Small intestine (tissue), 7 donors: ENCODE measurements around the gene ANO9. TPM values are rescaled to one million over a fixed set of nuclear protein-coding genes. Genes with fewer than 3 reads are reported as not detected.

Experiments used
- DNase-seq, 2 donors: peaks; one replicate each; pipeline versions ENCODE4 v3.0.0 to v3.0.0-alpha.2; 2013
- FAIRE-seq: peaks from 2 replicates; lab custom pipeline; 2012; peaks lifted over from hg19 to GRCh38; lab: Jason Lieb, UNC
- H3K27ac ChIP-seq, 3 donors: one replicate each; pipeline ENCODE4 v1.5.1; 2013; ENCODE audit warnings: low read length in 2 of 3, mild to moderate bottlenecking in 2 of 3, control low read depth in 1 of 3, inconsistent platforms in 1 of 3, low read depth in 1 of 3, moderate library complexity in 1 of 3
- H3K27me3 ChIP-seq, 3 donors: one replicate each; pipeline ENCODE4 v1.6.1; 2013; ENCODE audit warnings: low read length in 3 of 3, inconsistent platforms in 1 of 3; ENCODE audit not compliant: control insufficient read depth in 3 of 3, insufficient read depth in 3 of 3
- H3K36me3 ChIP-seq, 3 donors: one replicate each; pipeline ENCODE4 v1.6.1; 2013; ENCODE audit warnings: low read length in 3 of 3, inconsistent platforms in 1 of 3, low read depth in 1 of 3, mild to moderate bottlenecking in 1 of 3, moderate library complexity in 1 of 3; ENCODE audit not compliant: control insufficient read depth in 3 of 3, insufficient read depth in 2 of 3
- H3K4me1 ChIP-seq, 3 donors: one replicate each; pipeline ENCODE4 v1.6.1; 2013; ENCODE audit warnings: low read length in 2 of 3, inconsistent platforms in 1 of 3, low read depth in 1 of 3, mild to moderate bottlenecking in 1 of 3, moderate library complexity in 1 of 3; ENCODE audit not compliant: control insufficient read depth in 3 of 3, insufficient read depth in 2 of 3
- H3K4me3 ChIP-seq, 3 donors: one replicate each; pipeline ENCODE4 v1.5.1; 2013; ENCODE audit warnings: low read length in 3 of 3, control low read depth in 1 of 3, inconsistent platforms in 1 of 3, low read depth in 1 of 3, mild to moderate bottlenecking in 1 of 3, moderate library complexity in 1 of 3
- H3K9me3 ChIP-seq, 2 donors: one replicate each; pipeline ENCODE4 v1.6.1; 2013; ENCODE audit warnings: low read depth in 1 of 2, low read length in 1 of 2; ENCODE audit not compliant: control insufficient read depth in 2 of 2, insufficient read depth in 1 of 2
- WGBS, 3 donors: extraction: QIAGEN DNeasy Blood & Tissue Kit; methylation state at CpG; one replicate each; pipeline ENCODE4 v1.1.7; 2013; 5-methylcytosine and 5-hydroxymethylcytosine counted together
- polyA plus RNA-seq, 4 donors: library from polyadenylated mRNA; stranded (reverse) in 3 of 4; unstranded in 1 of 4; fragments of 200-250 nt in 3 of 4; fragments of 120-200 nt in 1 of 4; gene quantifications; one replicate each; pipeline versions ENCODE4 v1.2.1 to v1.2.3, GENCODE V29; 2013
- donor health status: healthy with polysubstance abuse.
- donor health status: control.
- donor health status: control.
- donor health status: Bipolar disorder and iron deficiency.
- donor health status: healthy.

The ANO9 gene
- polyA plus RNA-seq, 4 donors: 84.7 to 363 (median 220) TPM

DNA sequence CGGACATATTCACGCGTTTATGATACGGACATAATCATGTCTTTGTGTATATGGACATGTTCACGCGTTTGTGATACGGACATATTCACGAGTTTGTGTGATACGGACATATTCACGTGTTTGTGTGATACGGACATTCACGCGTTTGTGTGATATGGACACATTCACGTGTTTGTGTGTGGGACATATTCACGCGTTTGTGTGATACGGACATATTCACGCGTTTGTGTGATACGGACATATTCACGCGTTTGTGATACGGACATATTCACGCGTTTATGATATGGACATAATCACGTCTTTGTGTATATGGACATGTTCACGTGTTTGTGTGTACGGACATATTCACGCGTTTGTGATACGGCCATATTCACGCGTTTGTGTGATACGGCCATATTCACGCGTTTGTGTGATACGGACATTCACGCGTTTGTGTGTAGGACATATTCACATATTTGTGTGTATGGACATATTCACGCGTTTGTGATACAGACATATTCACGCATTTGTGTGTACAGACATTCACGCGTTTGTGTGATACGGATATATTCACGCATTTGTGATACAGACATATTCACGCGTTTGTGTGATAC lies 33.2 kb upstream of the ANO9 start:
- H3K9me3 ChIP-seq: no peaks in the 10 kb centered on the region
- peaks cover 0 to 47% (median 0%) of the 10 kb centered on the region in 3 donors for H3K36me3 ChIP-seq
- H3K27me3 ChIP-seq: no peaks in the 10 kb centered on the region
- H3K27ac ChIP-seq: no peak overlapping the region
- WGBS, 3 donors: 96 to 98% (median 98%) methylated on average over 48 of the region's 48 CpGs
- FAIRE-seq (no peak), DNase-seq (no peak)
- peaks cover 0 to 4% (median 3%) of the 10 kb centered on the region in 3 donors for H3K4me1 ChIP-seq
- no peak overlapping the region for H3K4me3 ChIP-seq

DNA sequence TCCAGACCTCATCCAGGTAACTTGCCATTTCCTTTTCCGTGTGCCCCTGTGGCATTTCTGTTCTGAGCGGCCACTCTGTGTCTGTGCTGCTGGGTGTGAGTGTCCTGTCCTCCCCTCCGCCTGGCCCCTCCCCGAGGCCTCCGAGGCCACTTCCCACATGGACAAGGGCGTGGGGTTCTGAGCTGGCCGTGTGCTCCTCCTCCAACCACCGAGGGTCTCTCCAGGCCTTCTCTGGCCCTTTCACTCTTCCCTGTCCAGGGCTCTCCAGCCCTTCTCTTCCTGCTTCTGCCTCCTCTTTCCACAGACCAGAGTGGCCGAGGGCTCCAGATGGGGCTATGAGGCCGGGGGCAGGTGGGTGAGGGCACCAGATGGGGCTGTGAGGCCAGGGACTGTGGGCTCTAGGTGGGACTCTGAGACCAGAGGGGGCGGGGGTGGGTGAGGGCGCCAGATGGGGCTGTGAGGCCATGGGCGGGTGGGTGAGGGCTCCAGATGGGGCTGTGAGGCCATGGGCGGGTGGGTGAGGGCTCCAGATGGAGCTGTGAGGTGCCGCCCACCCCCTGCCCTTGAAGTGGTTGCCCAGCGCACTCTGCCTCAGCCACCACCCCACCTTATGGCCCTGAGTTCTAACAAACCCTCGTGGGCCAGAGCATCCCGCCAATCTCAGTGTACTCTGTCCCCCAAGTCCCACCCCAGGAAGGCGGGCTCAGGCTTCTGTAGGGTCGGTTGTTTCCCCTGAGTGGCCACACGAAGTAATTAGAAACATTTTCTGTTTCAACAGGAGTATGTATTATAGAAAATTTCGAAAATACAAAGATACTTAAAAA lies 32.4 kb upstream of the ANO9 start:
- Histone ChIP-seq H3K27ac (no peak overlapping the region), H3K9me3 (no peaks in the 10 kb centered on the region), H3K4me1 (peaks cover 0 to 6% (median 5%) of the 10 kb centered on the region in 3 donors), H3K4me3 (no peak overlapping the region), H3K27me3 (no peaks in the 10 kb centered on the region), H3K36me3 (peaks cover 0 to 43% (median 0%) of the 10 kb centered on the region in 3 donors)
- 83 to 91% (median 88%) methylated on average over 21 to 22 of the region's 22 CpGs for WGBS, 3 donors
- DNase-seq: no peak
- no peak for FAIRE-seq

DNA sequence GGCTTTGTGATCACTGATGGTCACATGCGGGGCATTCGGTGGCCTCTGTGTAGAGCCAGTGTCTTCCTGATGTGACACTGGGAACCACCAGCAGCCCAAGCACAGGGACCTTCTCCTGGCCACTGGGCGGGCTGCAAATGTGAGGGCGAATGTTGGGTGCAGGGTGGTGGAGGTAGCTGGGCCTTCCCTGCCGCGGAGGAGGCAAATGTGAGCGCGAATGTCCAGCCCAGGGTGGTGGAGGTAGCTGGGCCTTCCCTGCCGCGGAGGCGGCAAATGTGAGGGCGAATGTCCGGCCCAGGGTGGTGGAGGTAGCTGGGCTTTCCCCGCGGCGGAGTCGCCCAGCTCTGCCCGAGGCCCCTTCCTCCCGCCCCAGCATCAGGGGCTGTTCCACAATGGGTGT lies 31.6 kb upstream of the ANO9 start:
- Histone ChIP-seq H3K27ac (no peak overlapping the region), H3K36me3 (peaks cover 0 to 40% (median 0%) of the 10 kb centered on the region in 3 donors), H3K4me3 (no peak overlapping the region), H3K27me3 (no peaks in the 10 kb centered on the region), H3K9me3 (no peaks in the 10 kb centered on the region), H3K4me1 (peaks cover 0 to 6% (median 5%) of the 10 kb centered on the region in 3 donors)
- 96 to 98% (median 97%) methylated on average over 16 to 19 of the region's 19 CpGs for WGBS, 3 donors
- DNase-seq (no peak), FAIRE-seq (no peak)

DNA sequence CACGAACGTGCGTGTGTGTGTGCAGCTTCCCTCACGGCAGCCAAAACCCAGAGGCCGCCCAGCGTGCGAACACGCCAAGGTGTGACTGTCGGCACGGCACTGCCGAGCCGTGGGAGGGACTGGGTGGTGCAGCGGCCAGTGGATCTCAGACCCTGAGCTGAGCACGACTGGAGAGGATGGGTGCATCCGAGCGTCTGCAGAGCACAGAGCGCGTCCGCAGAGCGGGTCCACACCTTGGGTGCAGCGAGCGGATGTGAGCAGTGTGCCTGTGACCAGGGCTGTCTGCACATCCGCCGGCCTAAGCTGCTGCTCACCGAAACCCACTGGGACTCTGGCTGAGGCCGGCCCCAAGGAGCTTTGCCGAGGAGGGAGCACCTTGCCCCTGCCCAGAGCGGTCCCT lies 31.0 kb upstream of the ANO9 start:
- 95 to 96% (median 96%) methylated on average over 28 of the region's 28 CpGs for WGBS, 3 donors
- no peak for DNase-seq

DNA sequence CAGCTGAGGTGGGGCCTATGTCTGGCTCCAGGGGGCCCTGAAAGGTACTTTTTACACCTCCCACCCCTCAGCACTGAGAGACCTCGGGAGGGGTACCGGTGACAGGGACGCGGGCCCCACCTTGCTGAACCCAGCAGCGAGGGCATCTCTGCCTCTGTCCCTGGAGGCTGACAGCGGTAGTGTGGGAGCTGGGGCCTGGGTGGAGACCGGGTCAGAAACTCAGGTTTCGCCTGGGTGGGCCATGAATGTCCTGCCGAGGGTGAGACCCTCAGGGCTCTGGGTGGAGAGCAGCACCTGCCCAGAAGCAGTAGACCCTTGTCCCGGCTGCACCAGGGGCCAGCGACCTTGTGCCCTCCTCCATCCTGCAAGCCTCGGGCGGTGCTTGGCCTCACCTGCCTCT lies 30.5 kb upstream of the ANO9 start:
- Histone ChIP-seq H3K9me3 (no peaks in the 10 kb centered on the region), H3K27ac (no peak overlapping the region), H3K4me1 (peaks cover 0 to 6% (median 5%) of the 10 kb centered on the region in 3 donors), H3K4me3 (no peak overlapping the region), H3K36me3 (peaks cover 0 to 34% (median 0%) of the 10 kb centered on the region in 3 donors), H3K27me3 (no peaks in the 10 kb centered on the region)
- DNase-seq (no peak), FAIRE-seq (no peak)
- WGBS, 3 donors: 83 to 91% (median 89%) methylated on average over 13 of the region's 13 CpGs

More for the DNA sequence above, 31.0 kb upstream of the ANO9 start:
- Histone ChIP-seq H3K27me3 (no peaks in the 10 kb centered on the region), H3K27ac (no peak overlapping the region), H3K36me3 (peaks cover 0 to 39% (median 0%) of the 10 kb centered on the region in 3 donors), H3K9me3 (no peaks in the 10 kb centered on the region), H3K4me1 (peaks cover 0 to 6% (median 5%) of the 10 kb centered on the region in 3 donors), H3K4me3 (no peak overlapping the region)
- FAIRE-seq: no peak

DNA sequence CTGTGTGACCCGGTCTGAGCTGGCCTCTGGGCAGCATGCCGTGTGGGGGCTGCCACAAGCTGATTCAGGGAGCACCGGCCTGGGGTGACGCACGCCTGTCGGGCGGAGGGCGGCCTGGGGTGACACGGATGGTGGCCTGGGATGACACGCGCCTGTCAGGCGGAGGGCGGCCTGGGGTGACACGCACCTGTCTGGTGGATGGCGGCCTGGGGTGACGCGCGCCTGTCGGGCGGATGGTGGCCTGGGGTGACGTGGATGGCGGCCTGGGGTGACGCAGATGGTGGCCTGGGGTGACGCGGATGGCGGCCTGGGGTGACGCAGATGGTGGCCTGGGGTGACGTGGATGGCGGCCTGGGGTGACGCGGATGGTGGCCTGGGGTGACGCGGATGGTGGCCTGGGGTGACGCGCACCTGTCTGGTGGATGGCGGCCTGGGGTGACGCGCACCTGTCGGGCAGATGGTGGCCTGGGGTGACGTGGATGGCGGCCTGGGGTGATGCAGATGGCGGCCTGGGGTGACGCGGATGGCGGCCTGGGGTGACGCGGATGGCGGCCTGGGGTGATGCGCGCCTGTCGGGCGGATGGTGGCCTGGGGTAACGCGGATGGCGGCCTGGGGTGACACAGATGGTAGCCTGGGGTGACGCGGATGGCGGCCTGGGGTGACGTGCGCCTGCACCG lies 29.8 kb upstream of the ANO9 start:
- peaks cover 0 to 29% (median 0%) of the 10 kb centered on the region in 3 donors for H3K36me3 ChIP-seq
- H3K9me3 ChIP-seq: no peaks in the 10 kb centered on the region
- WGBS, 3 donors: 95 to 98% (median 97%) methylated on average over 48 to 61 of the region's 61 CpGs
- no peaks in the 10 kb centered on the region for H3K27me3 ChIP-seq
- H3K27ac ChIP-seq: no peak overlapping the region
- no peak for FAIRE-seq
- no peak for DNase-seq
- no peak overlapping the region for H3K4me3 ChIP-seq
- H3K4me1 ChIP-seq: peaks cover 0 to 6% (median 5%) of the 10 kb centered on the region in 3 donors

DNA sequence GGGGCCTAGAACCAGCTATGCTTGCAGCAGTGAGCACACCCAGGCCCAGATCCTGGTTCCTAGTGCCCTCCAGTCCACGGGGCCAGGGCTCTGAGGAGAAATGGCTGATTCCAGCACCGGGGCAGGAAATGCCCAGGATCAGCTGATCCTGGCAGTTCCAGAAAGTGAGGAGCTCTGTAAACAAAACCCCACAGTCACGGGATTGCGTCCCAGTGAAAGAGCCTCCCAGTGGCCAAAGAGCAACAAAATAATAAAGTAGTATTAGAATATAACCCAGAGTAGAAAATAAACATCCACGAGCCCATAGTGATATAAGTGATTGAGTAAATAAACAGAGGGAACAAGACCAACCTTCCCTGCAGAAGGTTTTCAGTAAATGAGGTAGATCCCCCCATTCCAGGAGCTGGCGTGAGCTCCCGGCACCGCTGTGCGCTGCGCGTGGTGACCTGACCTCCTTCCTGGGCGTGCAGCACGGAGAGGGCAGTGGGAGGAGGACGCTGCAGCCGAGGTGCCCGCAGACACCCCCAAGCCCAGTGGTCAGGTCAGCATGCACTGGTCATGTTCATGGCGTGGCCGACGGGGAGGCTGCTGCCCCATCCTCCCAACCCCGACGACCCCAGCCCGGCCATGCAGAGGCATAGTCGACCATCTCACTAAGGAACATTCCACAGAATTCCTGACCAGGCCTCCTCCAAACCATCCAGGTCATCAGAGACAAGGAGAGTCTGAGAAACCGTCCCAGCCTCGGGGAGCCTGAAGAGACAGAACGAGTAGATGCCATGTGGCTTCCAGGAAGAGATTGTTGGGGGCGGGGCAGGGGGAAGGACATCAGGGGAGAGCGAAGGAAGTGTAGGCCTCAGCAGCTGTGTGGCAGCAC lies 28.1 kb upstream of the ANO9 start:
- peak; percentile 66 to 93 for DNase-seq
- Histone ChIP-seq H3K4me1 (peaks cover 0 to 6% (median 5%) of the 10 kb centered on the region in 3 donors), H3K27ac (peak overlapping the region; percentile 22 to 71 (median 56)), H3K9me3 (no peaks in the 10 kb centered on the region), H3K27me3 (no peaks in the 10 kb centered on the region), H3K36me3 (peaks cover 0 to 34% (median 0%) of the 10 kb centered on the region in 3 donors), H3K4me3 (peak overlapping the region in 1 of 3 donors; percentile 19)
- FAIRE-seq: no peak
- WGBS, 3 donors: 68 to 71% (median 69%) methylated on average over 27 to 28 of the region's 28 CpGs
